ENCODE data around the gene TRIO.

The TRIO gene

GRCh38 chr5:14327624-14328023 is 184.5 kb downstream of the TRIO start:
- peaks cover 0 to 40% (median 19%) of the 10 kb centered on the region in 3 donors for H3K36me3 ChIP-seq
- DNase-seq, result no peak
- peaks cover 0 to 10% (median 0%) of the 10 kb centered on the region in 4 donors for H3K4me1 ChIP-seq
- intact Hi-C loops (cut with DNase I; ENCODE audit: low total_unique reads), result no loop called here
- no peaks in the 10 kb centered on the region for H3K27me3 ChIP-seq
- no peak overlapping the region for H3K4me3 ChIP-seq
- no peaks in the 10 kb centered on the region for H3K9me3 ChIP-seq
- no peak for TF ChIP-seq CTCF (IDR thresholded peaks at IDR 0.05)
- no peak overlapping the region for H3K27ac ChIP-seq

GRCh38 chr5:14328144-14328543 is 185.0 kb downstream of the TRIO start:
- H3K4me3 ChIP-seq, result no peak overlapping the region
- H3K9me3 ChIP-seq, result no peaks in the 10 kb centered on the region
- H3K4me1 ChIP-seq, result peaks cover 0 to 10% (median 0%) of the 10 kb centered on the region in 4 donors
- TF ChIP-seq CTCF (IDR thresholded peaks at IDR 0.05), result no peak
- intact Hi-C loops (cut with DNase I; ENCODE audit: low total_unique reads), result no loop called here
- H3K36me3 ChIP-seq, result peaks cover 0 to 36% (median 19%) of the 10 kb centered on the region in 3 donors
- DNase-seq, result no peak
- no peak overlapping the region for H3K27ac ChIP-seq
- H3K27me3 ChIP-seq, result no peaks in the 10 kb centered on the region

- no peak for DNase-seq
- H3K4me1 ChIP-seq, result peaks cover 0 to 21% (median 2%) of the 10 kb centered on the region in 4 donors
- intact Hi-C loops (cut with DNase I; ENCODE audit: low total_unique reads), result no loop called here
- no peaks in the 10 kb centered on the region for H3K27me3 ChIP-seq
- no peak overlapping the region for H3K4me3 ChIP-seq
- no peak overlapping the region for H3K27ac ChIP-seq
- no peak for TF ChIP-seq CTCF (IDR thresholded peaks at IDR 0.05)
- H3K36me3 ChIP-seq, result peaks cover 0 to 36% (median 19%) of the 10 kb centered on the region in 3 donors
- H3K9me3 ChIP-seq, result no peaks in the 10 kb centered on the region
These were observed 187.1 kb downstream of the TRIO start for GRCh38 chr5:14330291-14330690.

- no peak overlapping the region for H3K27ac ChIP-seq
- peaks cover 0 to 30% (median 14%) of the 10 kb centered on the region in 3 donors for H3K36me3 ChIP-seq
- intact Hi-C loops (cut with DNase I; ENCODE audit: low total_unique reads), result no loop called here
These were observed 187.7 kb downstream of the TRIO start for GRCh38 chr5:14330729-14331385.

GRCh38 chr5:14331386-14331781 is 188.2 kb downstream of the TRIO start:
- Histone ChIP-seq H3K36me3 (peaks cover 0 to 30% (median 12%) of the 10 kb centered on the region in 3 donors), H3K9me3 (no peaks in the 10 kb centered on the region), H3K27me3 (no peaks in the 10 kb centered on the region), H3K4me3 (no peak overlapping the region), H3K4me1 (peaks cover 0 to 20% (median 2%) of the 10 kb centered on the region in 4 donors), H3K27ac (no peak overlapping the region)
- TF ChIP-seq CTCF (IDR thresholded peaks at IDR 0.05), result no peak
- intact Hi-C loops (cut with DNase I; ENCODE audit: low total_unique reads), result no loop called here
- no peak for DNase-seq

More at GRCh38 chr5:14330729-14331385, 187.7 kb downstream of the TRIO start:
- no peaks in the 10 kb centered on the region for H3K27me3 ChIP-seq
- no peak for DNase-seq
- no peak overlapping the region for H3K4me3 ChIP-seq
- peaks cover 0 to 21% (median 2%) of the 10 kb centered on the region in 4 donors for H3K4me1 ChIP-seq
- no peaks in the 10 kb centered on the region for H3K9me3 ChIP-seq
- no peak for TF ChIP-seq CTCF (IDR thresholded peaks at IDR 0.05)
